Uterus (tissue), 4 donors: Measurements from ENCODE around the gene CR1L. TPM values are rescaled to one million over a fixed set of nuclear protein-coding genes. Genes with fewer than 3 reads are reported as not detected.

Experiments
- DNase-seq, 2 donors: peaks; one replicate each; pipeline ENCODE4 v3.0.0-alpha.2; 2019 to 2020
- H3K27ac ChIP-seq, 2 donors: fragments of 200-600 bp; sonication (generic); 1 replicate in 1 of 2; 2 replicates in 1 of 2; pipeline ENCODE4 v1.5.1; 2016 to 2018
- H3K27me3 ChIP-seq, 2 donors: fragments of 200-600 bp; sonication (generic); one replicate each; pipeline ENCODE4 v1.5.1; 2018 to 2019; ENCODE audit warnings: control low read depth in 1 of 2
- H3K36me3 ChIP-seq, 2 donors: fragments of 200-600 bp; sonication (generic); one replicate each; pipeline ENCODE4 v1.5.1; 2019; ENCODE audit warnings: control low read depth in 1 of 2
- H3K4me1 ChIP-seq, 2 donors: fragments of 200-600 bp; sonication (generic); one replicate each; pipeline ENCODE4 v1.5.1; 2018 to 2019; ENCODE audit warnings: control low read depth in 1 of 2
- H3K4me3 ChIP-seq, 2 donors: fragments of 200-600 bp; sonication (generic); 1 replicate in 1 of 2; 2 replicates in 1 of 2; pipeline ENCODE4 v1.5.1; 2018 to 2019; ENCODE audit warnings: mild to moderate bottlenecking in 1 of 2
- H3K9me3 ChIP-seq, 2 donors: fragments of 200-600 bp; sonication (generic); one replicate each; pipeline ENCODE4 v1.5.1; 2019; ENCODE audit warnings: control low read depth in 1 of 2
- CTCF ChIP-seq, 4 experiments: fragments of 200-600 bp in 2 of 4; fragments of 450-650 bp in 2 of 4; sonication (generic) in 2 of 4; IDR thresholded peaks; one replicate each; pipeline ENCODE4 v1.5.1; 2016 to 2019; ENCODE audit warnings: antibody characterized with exemption in 4 of 4, mild to moderate bottlenecking in 2 of 4, moderate library complexity in 1 of 4
- POLR2A ChIP-seq, 2 donors: fragments of 450-650 bp; IDR thresholded peaks; one replicate each; pipeline ENCODE4 v1.6.1; 2016; ENCODE audit warnings: antibody characterized with exemption in 2 of 2, mild to moderate bottlenecking in 1 of 2, moderate library complexity in 1 of 2
- intact Hi-C: fragments of 100-400 bp; cut with DNase I; formaldehyde crosslinking; loops from one replicate; pipeline ENCODE4 v1.15.1; 2023; ENCODE audit warnings: low total_unique reads
- total RNA-seq, 4 donors: library from RNA; depleted of rRNA in 3 of 4; stranded (reverse); fragments of >200 nt in 3 of 4; gene quantifications; one replicate each; pipeline versions ENCODE4 v1.1.0 to v1.2.4, GENCODE V29; 2014 to 2023
- donor health status: DM: yes; HTN: yes; CAD: no.

The CR1L gene
- total RNA-seq = under 1 TPM in 1 of 4 donors, not detected in 3; 0.14 TPM

GRCh38 chr1:207644852-207645634, at the start of gene CR1L:
TSS of gene CR1L (plus strand) at chr1:207645133. CDS start at chr1:207645234, 101 bp downstream.
- Histone ChIP-seq H3K36me3 (no peaks in the 10 kb centered on the region), H3K4me1 (no peaks in the 10 kb centered on the region), H3K27me3 (peaks cover 0 to 11% of the 10 kb centered on the region in 2 donors), H3K4me3 (peak within 1 kb of the TSS; percentile 40 to 46), H3K9me3 (no peaks in the 10 kb centered on the region), H3K27ac (no peak within 1 kb of the TSS)
- DNase-seq = peak; percentile 47 to 63
- intact Hi-C loops = no loop called here
- no peak for TF ChIP-seq CTCF (IDR thresholded peaks at IDR 0.05)

- TF ChIP-seq POLR2A (IDR thresholded peaks at IDR 0.05) = no peak
- TF ChIP-seq CTCF (IDR thresholded peaks at IDR 0.05) = no peak
- H3K4me3 ChIP-seq = no peak overlapping the region
- no peaks in the 10 kb centered on the region for H3K4me1 ChIP-seq
- no peaks in the 10 kb centered on the region for H3K36me3 ChIP-seq
- no peaks in the 10 kb centered on the region for H3K27me3 ChIP-seq
- H3K27ac ChIP-seq = no peak overlapping the region
- no peak for DNase-seq
- no peaks in the 10 kb centered on the region for H3K9me3 ChIP-seq
- intact Hi-C loops = no loop called here
Observed at GRCh38 chr1:207603777-207604176, 41.2 kb upstream of the CR1L start.

GRCh38 chr1:207605444-207606361, 39.2 kb upstream of the CR1L start:
- Histone ChIP-seq H3K27me3 (no peaks in the 10 kb centered on the region), H3K36me3 (no peaks in the 10 kb centered on the region), H3K4me1 (no peaks in the 10 kb centered on the region), H3K4me3 (no peak overlapping the region), H3K9me3 (no peaks in the 10 kb centered on the region), H3K27ac (no peak overlapping the region)
- no peak for DNase-seq
- TF ChIP-seq CTCF (IDR thresholded peaks at IDR 0.05) = no peak
- TF ChIP-seq POLR2A (IDR thresholded peaks at IDR 0.05) = no peak
- intact Hi-C loops = no loop called here

GRCh38 chr1:207606362-207606755, 38.6 kb upstream of the CR1L start:
- H3K27me3 ChIP-seq = no peaks in the 10 kb centered on the region
- H3K9me3 ChIP-seq = no peaks in the 10 kb centered on the region
- intact Hi-C loops = no loop called here
- H3K4me3 ChIP-seq = no peak overlapping the region
- TF ChIP-seq CTCF (IDR thresholded peaks at IDR 0.05) = no peak
- no peak for TF ChIP-seq POLR2A (IDR thresholded peaks at IDR 0.05)
- no peak for DNase-seq
- no peaks in the 10 kb centered on the region for H3K36me3 ChIP-seq
- H3K27ac ChIP-seq = no peak overlapping the region
- H3K4me1 ChIP-seq = no peaks in the 10 kb centered on the region

GRCh38 chr1:207612762-207613161, 32.2 kb upstream of the CR1L start:
- Histone ChIP-seq H3K27me3 (no peaks in the 10 kb centered on the region), H3K4me1 (no peaks in the 10 kb centered on the region), H3K36me3 (no peaks in the 10 kb centered on the region), H3K9me3 (no peaks in the 10 kb centered on the region), H3K4me3 (no peak overlapping the region), H3K27ac (no peak overlapping the region)
- intact Hi-C loops = no loop called here
- no peak for DNase-seq
- TF ChIP-seq CTCF (IDR thresholded peaks at IDR 0.05) (no peak), POLR2A (IDR thresholded peaks at IDR 0.05) (no peak)
